Pons (tissue), 1 donor: ENCODE results near the gene PRG2.
"Not testable (repeated sequence)": the region's sequence is repeated elsewhere in the genome, so short reads cannot be mapped to it uniquely, and the experiment has no call there.

Experiments used
- DNase-seq: peaks from one replicate; pipeline ENCODE4 v3.0.0-alpha.2; 2016; ENCODE audit warnings: low spot score

PRG2 gene

GRCh38 chr11:57347336-57347735 lies 43.1 kb downstream of the PRG2 start:
- no peak for DNase-seq

GRCh38 chr11:57345555-57346211 lies 44.8 kb downstream of the PRG2 start:
- peak; percentile 73 for DNase-seq

- DNase-seq, result no peak
These were observed 45.6 kb downstream of the PRG2 start for GRCh38 chr11:57344826-57345225.

DNA sequence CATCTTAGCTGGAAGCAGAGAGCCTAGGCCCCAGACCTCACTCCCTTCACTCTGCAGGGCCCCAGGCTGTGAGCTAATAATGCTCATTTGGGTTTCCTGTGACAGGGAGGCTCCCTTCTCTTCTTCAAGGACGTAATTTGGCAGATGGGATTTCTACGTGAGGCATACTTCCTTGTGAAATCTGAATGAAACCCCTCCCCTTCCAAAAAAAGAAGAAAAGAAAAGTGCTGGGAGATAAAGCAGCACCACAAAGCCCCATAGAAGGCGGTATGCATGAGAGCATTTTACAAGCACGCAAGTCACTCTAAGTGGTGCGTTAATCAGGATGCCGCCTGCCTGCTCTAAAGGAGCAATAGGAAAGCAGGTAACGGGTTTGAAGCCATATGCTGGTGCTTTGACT lies 46.6 kb downstream of the PRG2 start:
- no peak for DNase-seq

DNA sequence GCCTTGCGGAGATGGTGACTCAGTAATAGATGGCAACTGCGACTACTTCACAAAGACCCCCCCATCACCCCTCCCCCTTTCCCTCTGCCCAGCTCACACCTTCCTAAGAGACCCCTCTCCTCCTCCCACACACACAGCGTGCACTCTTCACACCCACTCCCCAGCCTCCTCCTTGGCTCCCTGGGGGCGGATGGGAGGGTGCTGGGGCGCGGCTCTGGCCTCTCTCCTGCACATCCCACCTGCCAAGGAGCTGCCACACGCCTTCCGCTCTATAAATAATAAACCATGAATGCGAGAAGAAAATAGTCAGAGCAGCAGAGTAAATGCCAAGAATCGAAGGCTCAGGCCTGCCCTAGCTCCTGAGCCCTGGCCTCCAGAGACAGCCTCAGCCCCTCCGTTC lies 47.7 kb downstream of the PRG2 start:
- no peak for DNase-seq

- no peak for DNase-seq
These were observed 49.1 kb downstream of the PRG2 start for GRCh38 chr11:57341250-57341808.

DNA sequence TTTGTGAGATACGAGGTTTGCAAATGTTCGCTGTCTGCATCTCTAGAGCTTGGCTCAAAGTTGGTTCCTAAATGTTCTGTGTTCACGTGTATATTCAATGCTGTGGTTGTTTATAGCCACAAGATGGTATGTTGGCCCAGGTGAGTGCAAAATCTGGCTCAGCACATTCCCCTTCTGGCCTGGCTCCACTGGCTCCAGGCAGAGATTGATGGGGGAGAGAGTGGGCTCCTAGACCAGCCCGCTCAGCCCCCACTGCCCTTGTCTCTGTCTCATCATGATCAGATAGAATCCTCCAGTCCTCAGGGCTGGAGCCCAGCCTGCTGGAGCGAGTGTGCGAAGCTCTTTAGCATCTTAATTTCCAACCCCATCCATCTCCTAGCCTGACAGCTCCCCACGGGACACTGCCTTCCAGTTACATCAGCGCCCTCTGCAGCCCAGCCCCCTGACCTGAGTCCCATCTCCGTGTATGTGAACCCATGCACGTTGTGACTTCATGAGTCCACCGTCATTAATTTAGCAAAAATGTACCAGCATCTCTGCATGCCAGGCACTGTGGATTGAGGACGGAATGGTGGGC lies 50.3 kb downstream of the PRG2 start:
- no peak for DNase-seq

DNA sequence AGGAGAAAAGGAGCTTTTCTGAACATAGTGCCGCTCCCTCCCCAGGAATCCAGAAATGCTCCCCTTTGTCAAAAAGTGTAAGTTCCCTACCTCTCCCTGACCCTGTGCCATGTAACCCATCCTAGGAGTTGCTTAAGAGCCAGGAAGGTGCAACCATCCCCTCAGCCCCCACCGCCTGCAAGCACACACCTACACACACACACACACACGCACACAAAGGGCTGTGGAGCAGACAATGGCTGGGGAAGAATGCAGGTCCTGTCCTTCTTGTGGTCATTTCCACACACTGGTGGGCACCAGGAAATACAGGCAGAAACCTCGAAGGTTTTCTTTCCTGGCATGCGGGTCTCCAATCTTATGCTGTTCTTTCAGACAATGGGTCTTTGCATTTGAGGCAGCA lies 51.1 kb downstream of the PRG2 start:
- DNase-seq, result no peak

- DNase-seq, result no peak
These were observed 52.3 kb downstream of the PRG2 start, which contains the start of gene P2RX3 for GRCh38 chr11:57338142-57338541. P2RX3 (plus strand) TSS chr11:57338352; CDS start chr11:57338551, 199 bp downstream.

DNA sequence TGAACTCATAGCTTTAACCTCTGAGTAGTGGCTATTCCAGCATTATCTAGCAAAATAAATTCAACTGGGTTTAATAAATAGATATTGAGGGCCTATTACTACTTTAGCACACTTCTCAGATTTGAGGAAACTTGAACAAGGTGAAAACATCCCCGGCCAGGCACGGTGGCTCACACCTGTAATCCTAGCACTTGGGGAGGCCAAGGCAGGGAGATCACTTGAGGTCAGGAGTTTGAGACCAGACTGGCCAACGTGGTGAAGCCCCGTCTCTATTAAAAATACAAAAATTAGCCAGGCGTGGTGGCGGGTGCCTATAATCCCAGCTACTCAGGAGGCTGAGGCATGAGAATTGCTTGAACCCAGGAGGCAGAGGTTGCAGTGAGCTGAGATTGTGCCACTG lies 53.6 kb downstream of the PRG2 start:
- DNase-seq, result not testable (repeated sequence)
